HEK293T (cell line): Measurements from ENCODE around the gene KLF15.

Experiments
- CTCF ChIA-PET: fragments of 350-600 bp; formaldehyde crosslinking; extraction: SDS; loops from one replicate; lab custom pipeline; 2021; ENCODE audit warnings: antibody characterized with exemption, inconsistent platforms; lab: Yijun Ruan, JAX
- POLR2A ChIA-PET: fragments of 350-600 bp; formaldehyde crosslinking; extraction: SDS; loops from one replicate; lab custom pipeline; 2020; ENCODE audit warnings: antibody characterized with exemption, inconsistent platforms; lab: Yijun Ruan, JAX
- DNase-seq: peaks from one replicate; pipeline ENCODE4 v3.0.0; 2012; ENCODE audit warnings: mixed read lengths; ENCODE audit errors: extremely low spot score
- ARNT ChIP-seq: fragments of 450-650 bp; IDR thresholded peaks from 2 replicates; pipeline ENCODE4 v1.6.1; 2017; ENCODE audit warnings: mild to moderate bottlenecking
- BHLHE40 ChIP-seq: fragments of 450-650 bp; IDR thresholded peaks from 2 replicates; pipeline ENCODE4 v1.6.1; 2016; ENCODE audit warnings: mild to moderate bottlenecking, moderate library complexity, borderline replicate concordance
- CTBP1 ChIP-seq: fragments of 450-650 bp; IDR thresholded peaks from 2 replicates; pipeline ENCODE4 v1.6.1; 2016; ENCODE audit warnings: borderline replicate concordance
- ELF4 ChIP-seq: fragments of 450-650 bp; IDR thresholded peaks from 2 replicates; pipeline ENCODE4 v1.6.1; 2017; ENCODE audit warnings: antibody characterized with exemption
- FOXA1 ChIP-seq: fragments of 450-650 bp; IDR thresholded peaks from 2 replicates; pipeline ENCODE4 v1.6.1; 2016; ENCODE audit warnings: mild to moderate bottlenecking
- FOXK2 ChIP-seq: fragments of 450-650 bp; IDR thresholded peaks from 2 replicates; pipeline ENCODE4 v1.6.1; 2016; ENCODE audit warnings: mild to moderate bottlenecking
- FOXM1 ChIP-seq: fragments of 450-650 bp; IDR thresholded peaks from 2 replicates; pipeline ENCODE4 v1.6.1; 2017; ENCODE audit warnings: mild to moderate bottlenecking, borderline replicate concordance
- HDGF ChIP-seq: fragments of 450-650 bp; IDR thresholded peaks from 2 replicates; pipeline ENCODE4 v1.6.1; 2017; ENCODE audit warnings: antibody characterized with exemption, borderline replicate concordance
- L3MBTL2 ChIP-seq: fragments of 450-650 bp; conservative IDR thresholded peaks from 2 replicates; pipeline ENCODE4 v1.6.1; 2016; ENCODE audit warnings: mild to moderate bottlenecking
- LEF1 ChIP-seq: fragments of 450-650 bp; IDR thresholded peaks from 2 replicates; pipeline ENCODE4 v1.6.1; 2017; ENCODE audit warnings: mild to moderate bottlenecking, borderline replicate concordance
- NFRKB ChIP-seq: fragments of 450-650 bp; IDR thresholded peaks from 2 replicates; pipeline ENCODE4 v1.6.1; 2016; ENCODE audit warnings: mild to moderate bottlenecking, moderate library complexity
- SP1 ChIP-seq: fragments of 450-650 bp; IDR thresholded peaks from 2 replicates; pipeline ENCODE4 v1.6.1; 2017
- SUZ12 ChIP-seq: fragments of 450-650 bp; IDR thresholded peaks from 2 replicates; pipeline ENCODE4 v1.6.1; 2016; ENCODE audit warnings: mild to moderate bottlenecking
- TARDBP ChIP-seq: fragments of 450-650 bp; IDR thresholded peaks from 2 replicates; pipeline ENCODE4 v1.6.1; 2016
- ZNF384 ChIP-seq: fragments of 450-650 bp; IDR thresholded peaks from 2 replicates; pipeline ENCODE4 v1.6.1; 2016
- TF ChIP-seq, protein P1 (sequence below): fragments of 450-650 bp; IDR thresholded peaks from 2 replicates; pipeline ENCODE4 v1.6.1; 2016

KLF15 gene

DNA sequence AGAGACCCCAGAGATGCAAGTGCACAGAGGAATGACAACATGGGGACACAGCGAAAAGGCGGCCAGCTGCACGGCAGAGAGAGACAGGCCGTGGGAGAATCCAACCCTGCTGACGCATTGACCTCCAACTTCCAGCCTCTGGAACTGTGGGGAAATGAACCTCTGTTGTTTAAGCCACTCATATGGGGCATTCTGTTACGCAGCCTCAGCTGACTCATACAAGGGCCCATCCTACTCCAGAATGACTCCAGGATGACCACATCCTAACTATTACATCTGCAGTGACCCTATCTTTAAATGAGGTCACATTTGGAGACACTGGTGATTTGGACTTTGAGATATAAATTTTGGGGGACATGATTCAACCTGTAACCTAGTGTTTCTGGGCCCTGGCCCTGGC is 44.0 kb downstream of the KLF15 start:
- POLR2A ChIA-PET: no interaction called here
- no peak for TF ChIP-seq ARNT
- no peak for TF ChIP-seq NFRKB
- TF ChIP-seq TARDBP: no peak
- TF ChIP-seq SP1: no peak
- TF ChIP-seq L3MBTL2: no peak
- TF ChIP-seq LEF1: no peak
- no peak for TF ChIP-seq FOXM1
- TF ChIP-seq ZNF384: no peak
- TF ChIP-seq, protein P1, sequence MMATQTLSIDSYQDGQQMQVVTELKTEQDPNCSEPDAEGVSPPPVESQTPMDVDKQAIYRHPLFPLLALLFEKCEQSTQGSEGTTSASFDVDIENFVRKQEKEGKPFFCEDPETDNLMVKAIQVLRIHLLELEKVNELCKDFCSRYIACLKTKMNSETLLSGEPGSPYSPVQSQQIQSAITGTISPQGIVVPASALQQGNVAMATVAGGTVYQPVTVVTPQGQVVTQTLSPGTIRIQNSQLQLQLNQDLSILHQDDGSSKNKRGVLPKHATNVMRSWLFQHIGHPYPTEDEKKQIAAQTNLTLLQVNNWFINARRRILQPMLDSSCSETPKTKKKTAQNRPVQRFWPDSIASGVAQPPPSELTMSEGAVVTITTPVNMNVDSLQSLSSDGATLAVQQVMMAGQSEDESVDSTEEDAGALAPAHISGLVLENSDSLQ: no peak
- TF ChIP-seq CTBP1: no peak
- TF ChIP-seq FOXK2: no peak
- CTCF ChIA-PET: no interaction called here
- DNase-seq: no peak

DNA sequence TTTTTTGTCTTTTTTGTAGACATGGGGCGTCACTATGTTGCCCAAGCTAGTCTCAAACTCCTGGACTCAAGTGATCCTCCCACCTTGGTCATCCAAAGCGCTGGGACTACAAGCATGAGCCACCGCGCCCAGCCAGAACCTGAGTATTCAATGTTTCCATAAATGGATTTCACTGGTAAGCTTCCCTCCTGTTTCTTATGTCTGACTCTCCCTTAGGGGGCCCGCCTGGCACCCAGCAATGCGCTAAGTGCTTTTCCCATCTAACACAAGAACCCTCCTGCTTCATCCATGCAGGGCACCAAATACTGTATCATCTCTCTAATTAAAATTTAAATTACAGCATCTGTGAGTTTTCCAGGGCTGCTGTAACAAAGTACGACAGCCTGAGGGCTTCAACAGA is 44.9 kb downstream of the KLF15 start:
- ChIA-PET POLR2A (no interaction called here), CTCF (no interaction called here)
- no peak for TF ChIP-seq BHLHE40
- DNase-seq: no peak

DNA sequence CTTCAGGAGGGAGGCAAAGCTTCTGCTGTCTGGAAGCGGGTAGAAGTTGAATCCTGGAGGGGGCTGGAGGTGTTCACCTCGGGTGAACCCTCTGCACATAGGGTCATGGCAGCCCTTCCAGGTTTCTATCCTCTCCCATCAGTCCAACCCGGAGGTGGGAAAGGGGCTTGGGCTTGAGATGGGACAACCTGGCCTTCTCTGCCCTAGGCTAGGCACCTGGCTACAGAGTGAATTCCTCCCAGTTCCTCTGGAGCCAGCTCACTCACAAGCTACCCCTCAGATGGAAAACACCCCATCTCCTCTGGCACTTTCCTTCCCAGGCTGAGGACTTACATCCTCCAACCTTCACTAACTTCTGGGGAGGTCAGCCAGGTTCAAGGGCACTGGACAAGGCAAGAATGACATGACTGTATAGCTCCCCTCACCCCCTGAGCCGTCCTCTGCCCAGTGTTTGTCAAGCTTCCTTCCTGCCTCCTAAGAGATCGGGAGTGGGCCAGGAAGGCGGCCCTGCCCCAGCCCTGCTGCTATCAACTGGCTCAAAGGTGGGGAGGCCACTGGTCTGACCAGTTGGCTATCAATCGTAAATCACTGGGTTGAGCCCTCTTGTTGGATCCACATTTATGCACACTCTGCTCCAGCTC is 45.8 kb downstream of the KLF15 start:
- ChIA-PET POLR2A (no interaction called here), CTCF (interaction anchor here (0.5 kb wide), 1 partner anchor 46 kb away, joined by 8 read pairs; no protein-coding TSS in a partner anchor)
- TF ChIP-seq ELF4 (no peak), SUZ12 (no peak), NFRKB (no peak), FOXK2 (no peak), SP1 (no peak), ZNF384 (no peak), FOXA1 (no peak), ARNT (no peak), FOXM1 (no peak), TARDBP (no peak), LEF1 (no peak), CTBP1 (no peak)
- TF ChIP-seq, protein P1: no peak
- no peak for DNase-seq

DNA sequence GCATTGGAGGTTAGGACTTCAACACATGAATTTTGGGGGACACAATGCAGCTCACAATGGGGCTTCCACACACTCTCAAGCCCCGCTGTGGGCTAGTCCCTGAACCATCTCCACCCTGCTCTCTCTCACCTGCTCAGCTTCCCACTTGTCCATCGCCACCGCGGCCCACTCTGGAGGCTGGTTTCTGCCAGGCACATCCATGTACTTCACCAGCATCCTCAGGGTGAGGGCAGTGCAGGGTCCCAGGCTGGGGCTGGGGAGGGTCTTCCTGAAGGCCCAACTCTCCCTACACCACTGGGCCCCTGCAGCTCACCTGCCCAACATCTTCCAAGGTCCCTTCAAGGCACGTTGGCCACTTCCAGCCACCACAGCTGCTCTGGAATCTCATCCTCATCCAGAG is 46.4 kb downstream of the KLF15 start:
- ChIA-PET CTCF (no interaction called here), POLR2A (no interaction called here)
- no peak for DNase-seq
- no peak for TF ChIP-seq SP1
- TF ChIP-seq FOXK2: no peak
- TF ChIP-seq ARNT: no peak
- TF ChIP-seq ZNF384: no peak
- TF ChIP-seq TARDBP: no peak
- TF ChIP-seq, protein P1: no peak
- no peak for TF ChIP-seq CTBP1
- no peak for TF ChIP-seq HDGF
- no peak for TF ChIP-seq SUZ12
- no peak for TF ChIP-seq BHLHE40
- no peak for TF ChIP-seq ELF4
- TF ChIP-seq L3MBTL2: no peak
- TF ChIP-seq FOXM1: no peak
- TF ChIP-seq LEF1: no peak
- no peak for TF ChIP-seq FOXA1
- no peak for TF ChIP-seq NFRKB

DNA sequence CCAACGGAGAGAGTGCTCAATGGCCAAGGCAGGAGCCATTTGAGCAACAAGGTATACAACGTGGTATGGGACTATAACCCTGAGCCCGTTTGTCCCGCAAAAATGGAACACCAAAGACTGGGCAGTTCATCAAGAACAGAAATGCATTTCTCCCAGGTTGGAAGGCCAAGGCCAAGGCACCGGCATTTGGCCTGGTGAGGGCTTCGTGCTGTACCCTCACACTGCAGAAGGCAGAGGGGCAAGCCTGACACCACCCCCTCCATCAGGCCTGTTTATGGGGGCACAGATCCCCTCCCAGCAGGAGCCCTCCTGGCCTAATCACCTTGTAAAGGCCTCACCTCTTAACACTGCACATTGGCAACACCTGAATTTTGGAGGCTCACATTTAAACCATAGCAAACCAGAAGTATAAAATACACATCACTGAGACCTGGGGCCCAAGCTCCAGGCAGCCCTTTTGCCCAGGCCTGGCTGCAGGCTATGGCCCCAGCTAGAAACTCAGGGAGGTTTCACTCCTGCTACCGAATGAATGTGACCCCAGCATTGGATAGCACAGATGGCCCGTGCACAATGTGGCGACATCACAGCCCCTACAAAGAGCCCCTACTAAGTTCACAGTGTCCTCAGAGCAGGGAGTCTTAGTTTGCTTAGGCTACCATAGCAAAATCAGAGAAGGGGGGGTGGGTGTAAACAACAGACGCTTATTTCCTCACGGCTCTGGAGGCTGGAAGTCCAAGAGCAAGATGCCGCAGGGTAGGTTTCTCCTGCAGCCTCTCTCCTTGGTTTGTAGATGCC is 47.1 kb downstream of the KLF15 start:
- DNase-seq: no peak
- no peak for TF ChIP-seq TARDBP
- TF ChIP-seq FOXM1: no peak
- no peak for TF ChIP-seq SP1
- no peak for TF ChIP-seq FOXA1
- TF ChIP-seq NFRKB: no peak
- no peak for TF ChIP-seq ARNT
- TF ChIP-seq CTBP1: no peak
- TF ChIP-seq, protein P1: no peak
- TF ChIP-seq LEF1: no peak
- TF ChIP-seq L3MBTL2: no peak
- no peak for TF ChIP-seq ELF4
- TF ChIP-seq SUZ12: no peak
- TF ChIP-seq FOXK2: no peak
- TF ChIP-seq ZNF384: no peak
- TF ChIP-seq HDGF: no peak
- TF ChIP-seq BHLHE40: no peak
- POLR2A ChIA-PET: no interaction called here
- CTCF ChIA-PET: no interaction called here
